A549 treated with Mapracorat at 1 μM for 4 hours (cell line): ENCODE measurements around the gene SPDYE4. TPM values are rescaled to one million over a fixed set of nuclear protein-coding genes. Genes with fewer than 3 reads are reported as not detected.

Source experiments
- total RNA-seq: library from RNA; stranded (reverse); fragments of 200-300 nt; extraction: Qiagen RNA extraction; gene quantifications from 5 replicates; pipeline ENCODE4 v1.2.3, GENCODE V29; 2022

The SPDYE4 gene
- total RNA-seq: not detected in 5 replicates

GRCh38 chr17:8758137-8758596 is at the start of gene SPDYE4:
Gene SPDYE4, minus strand, starts transcription at chr17:8758546. Its CDS starts 164 bp downstream, at chr17:8758382.

GRCh38 chr17:8798846-8799569 is 40.7 kb upstream of the SPDYE4 start, which contains the start of gene MFSD6L:
Gene MFSD6L, minus strand, starts transcription at chr17:8799365. Its CDS starts 245 bp downstream, at chr17:8799120.

Other genes starting within 250 kb of the SPDYE4 start
- 16.1 to 23.4 TPM (median 21.3 TPM) in 5 replicates for gene MYH10, start 127.8 kb downstream of the SPDYE4 start, total RNA-seq
- not detected in 5 replicates for gene CCDC42, start 13.7 kb downstream of the SPDYE4 start, total RNA-seq
- not detected in 5 replicates for gene MFSD6L, start 40.8 kb upstream of the SPDYE4 start, total RNA-seq
- not detected in 5 replicates for gene PIK3R6, start 109.1 kb upstream of the SPDYE4 start, total RNA-seq
- 0.05 to 0.14 TPM in 2 of 5 replicates, not detected in the others for gene PIK3R5, start 207.2 kb upstream of the SPDYE4 start, total RNA-seq